ENCODE data around the gene SERPINE2.

- TF ChIP-seq POLR2A (IDR thresholded peaks at IDR 0.05) = no peak
- no peak for TF ChIP-seq CTCF (IDR thresholded peaks at IDR 0.05)
These were observed 23.6 kb upstream of the SERPINE2 start for GRCh38 chr2:224062481-224063297.
